ENCODE data around the gene TAOK1.

GRCh38 chr17:29579866-29580771, 190.0 kb downstream of the TAOK1 start:
- TF ChIP-seq, protein P1, sequence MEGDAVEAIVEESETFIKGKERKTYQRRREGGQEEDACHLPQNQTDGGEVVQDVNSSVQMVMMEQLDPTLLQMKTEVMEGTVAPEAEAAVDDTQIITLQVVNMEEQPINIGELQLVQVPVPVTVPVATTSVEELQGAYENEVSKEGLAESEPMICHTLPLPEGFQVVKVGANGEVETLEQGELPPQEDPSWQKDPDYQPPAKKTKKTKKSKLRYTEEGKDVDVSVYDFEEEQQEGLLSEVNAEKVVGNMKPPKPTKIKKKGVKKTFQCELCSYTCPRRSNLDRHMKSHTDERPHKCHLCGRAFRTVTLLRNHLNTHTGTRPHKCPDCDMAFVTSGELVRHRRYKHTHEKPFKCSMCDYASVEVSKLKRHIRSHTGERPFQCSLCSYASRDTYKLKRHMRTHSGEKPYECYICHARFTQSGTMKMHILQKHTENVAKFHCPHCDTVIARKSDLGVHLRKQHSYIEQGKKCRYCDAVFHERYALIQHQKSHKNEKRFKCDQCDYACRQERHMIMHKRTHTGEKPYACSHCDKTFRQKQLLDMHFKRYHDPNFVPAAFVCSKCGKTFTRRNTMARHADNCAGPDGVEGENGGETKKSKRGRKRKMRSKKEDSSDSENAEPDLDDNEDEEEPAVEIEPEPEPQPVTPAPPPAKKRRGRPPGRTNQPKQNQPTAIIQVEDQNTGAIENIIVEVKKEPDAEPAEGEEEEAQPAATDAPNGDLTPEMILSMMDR (IDR thresholded peaks at IDR 0.05), result peak in 3 of 4 experiments; percentile 90 to 93 (median 92)
- TF ChIP-seq POLR2A (IDR thresholded peaks at IDR 0.05) (no peak), POLR2AphosphoS5 (IDR thresholded peaks at IDR 0.05) (peak; percentile 54), EP300 (IDR thresholded peaks at IDR 0.05) (no peak)
